ENCODE measurements around the gene SLCO3A1.

The SLCO3A1 gene

DNA sequence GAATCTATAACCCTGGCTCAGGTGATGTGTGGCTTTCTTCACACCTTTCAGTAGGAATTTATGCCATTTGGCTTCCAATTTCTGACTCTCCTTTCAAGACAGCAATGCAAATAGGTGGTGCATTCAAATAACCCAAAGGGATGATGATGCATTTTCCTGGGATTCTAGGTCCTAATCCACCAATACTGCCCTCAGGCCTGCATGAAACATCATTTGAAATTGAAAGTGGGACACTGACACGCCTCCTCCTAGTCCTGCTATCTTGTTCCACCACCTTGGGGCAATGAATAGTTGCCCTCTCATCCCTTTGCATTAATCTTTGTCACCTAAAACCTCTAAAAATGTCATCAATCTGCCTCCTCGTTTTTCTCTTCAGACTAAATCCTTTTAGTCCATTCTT, 341.7 kb downstream of the SLCO3A1 start:
- no peak overlapping the region for H3K4me3 ChIP-seq (ENCODE audit: low read depth, low read length)
- DNase-seq = no peak
- H3K9me3 ChIP-seq (ENCODE audit: insufficient read depth, low read depth, low read length) = no peaks in the 10 kb centered on the region
- H4K12ac ChIP-seq (ENCODE audit: low read depth, low read length) = no peak overlapping the region
- no peak overlapping the region for H3K9ac ChIP-seq (ENCODE audit: low read length)
- no peak overlapping the region for H2BK12ac ChIP-seq (ENCODE audit: low read length)
- no peak overlapping the region for H3K18ac ChIP-seq (ENCODE audit: low read length)
- H2BK5ac ChIP-seq (ENCODE audit: low read depth, low read length, poor library complexity) = no peak overlapping the region
- no peak overlapping the region for H2AK5ac ChIP-seq (ENCODE audit: low read length)
- H2BK120ac ChIP-seq (ENCODE audit: insufficient read depth, low read length, poor library complexity) = no peak overlapping the region
- no peaks in the 10 kb centered on the region for H3K4me1 ChIP-seq (ENCODE audit: control insufficient read depth in 1 of 2, insufficient read depth in 2 of 2, low read length in 2 of 2)
- H2AFZ ChIP-seq (ENCODE audit: insufficient read depth, low read length, poor library complexity) = no peak overlapping the region
- no peak overlapping the region for H4K91ac ChIP-seq (ENCODE audit: low read depth, low read length)
- H3K14ac ChIP-seq (ENCODE audit: low read length) = no peak overlapping the region
- no peak overlapping the region for H3K4ac ChIP-seq (ENCODE audit: low read depth, low read length)
- no peaks in the 10 kb centered on the region for H3K36me3 ChIP-seq (ENCODE audit: control insufficient read depth in 1 of 2, insufficient read depth in 2 of 2, low read length in 2 of 2)
- H4K8ac ChIP-seq (ENCODE audit: low read depth, low read length) = no peak overlapping the region
- WGBS (ENCODE audit: extremely low coverage, insufficient coverage, insufficient read length) = no CpG with 5 or more reads among the region's 2 CpGs
- H3K4me2 ChIP-seq (ENCODE audit: low read length) = no peak overlapping the region
- H3K23ac ChIP-seq (ENCODE audit: low read length) = no peak overlapping the region
- no peak overlapping the region for H3K27ac ChIP-seq (ENCODE audit: low read depth, low read length)
- no peaks in the 10 kb centered on the region for H3K27me3 ChIP-seq (ENCODE audit: insufficient read depth, low read length)
- no peaks in the 10 kb centered on the region for H3K79me1 ChIP-seq (ENCODE audit: low read length)
- H3K79me2 ChIP-seq (ENCODE audit: control insufficient read depth, insufficient read depth, low read length, poor library complexity) = no peaks in the 10 kb centered on the region

DNA sequence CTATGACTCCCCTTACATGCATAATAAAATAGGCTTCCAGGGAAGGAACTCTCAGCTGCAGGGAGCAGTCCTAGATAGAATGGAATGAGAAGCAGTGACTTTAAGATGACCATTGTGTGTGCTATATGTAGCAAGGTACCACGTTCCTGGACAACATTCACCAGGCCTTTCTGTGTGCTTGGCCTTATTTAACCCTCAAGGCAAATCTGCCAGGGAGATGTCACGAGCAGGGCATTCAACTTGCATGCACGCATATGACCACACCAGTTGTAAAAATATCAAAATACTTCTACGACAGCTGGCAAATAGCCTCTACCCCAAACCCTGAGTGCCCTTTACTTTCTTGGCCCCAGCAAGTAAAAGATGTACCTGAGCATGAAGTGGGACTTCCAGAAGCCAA, 342.8 kb downstream of the SLCO3A1 start:
- Histone ChIP-seq H4K12ac (ENCODE audit: low read depth, low read length) (no peak overlapping the region), H2BK120ac (ENCODE audit: insufficient read depth, low read length, poor library complexity) (no peak overlapping the region), H2BK5ac (ENCODE audit: low read depth, low read length, poor library complexity) (no peak overlapping the region), H2AK5ac (ENCODE audit: low read length) (no peak overlapping the region), H3K36me3 (ENCODE audit: control insufficient read depth in 1 of 2, insufficient read depth in 2 of 2, low read length in 2 of 2) (no peaks in the 10 kb centered on the region), H3K9ac (ENCODE audit: low read length) (no peak overlapping the region), H2AFZ (ENCODE audit: insufficient read depth, low read length, poor library complexity) (no peak overlapping the region), H3K79me2 (ENCODE audit: control insufficient read depth, insufficient read depth, low read length, poor library complexity) (no peaks in the 10 kb centered on the region), H3K27ac (ENCODE audit: low read depth, low read length) (no peak overlapping the region), H3K23ac (ENCODE audit: low read length) (no peak overlapping the region), H3K27me3 (ENCODE audit: insufficient read depth, low read length) (no peaks in the 10 kb centered on the region), H3K9me3 (ENCODE audit: insufficient read depth, low read depth, low read length) (no peaks in the 10 kb centered on the region), H3K4me2 (ENCODE audit: low read length) (no peak overlapping the region), H3K14ac (ENCODE audit: low read length) (no peak overlapping the region), H3K4me1 (ENCODE audit: control insufficient read depth in 1 of 2, insufficient read depth in 2 of 2, low read length in 2 of 2) (no peaks in the 10 kb centered on the region), H3K4me3 (ENCODE audit: low read depth, low read length) (no peak overlapping the region), H4K8ac (ENCODE audit: low read depth, low read length) (no peak overlapping the region), H4K91ac (ENCODE audit: low read depth, low read length) (no peak overlapping the region), H3K18ac (ENCODE audit: low read length) (no peak overlapping the region), H3K79me1 (ENCODE audit: low read length) (no peaks in the 10 kb centered on the region), H3K4ac (ENCODE audit: low read depth, low read length) (no peak overlapping the region), H2BK12ac (ENCODE audit: low read length) (no peak overlapping the region)
- WGBS (ENCODE audit: extremely low coverage, insufficient coverage, insufficient read length) = no CpG with 5 or more reads among the region's 4 CpGs
- DNase-seq = no peak

DNA sequence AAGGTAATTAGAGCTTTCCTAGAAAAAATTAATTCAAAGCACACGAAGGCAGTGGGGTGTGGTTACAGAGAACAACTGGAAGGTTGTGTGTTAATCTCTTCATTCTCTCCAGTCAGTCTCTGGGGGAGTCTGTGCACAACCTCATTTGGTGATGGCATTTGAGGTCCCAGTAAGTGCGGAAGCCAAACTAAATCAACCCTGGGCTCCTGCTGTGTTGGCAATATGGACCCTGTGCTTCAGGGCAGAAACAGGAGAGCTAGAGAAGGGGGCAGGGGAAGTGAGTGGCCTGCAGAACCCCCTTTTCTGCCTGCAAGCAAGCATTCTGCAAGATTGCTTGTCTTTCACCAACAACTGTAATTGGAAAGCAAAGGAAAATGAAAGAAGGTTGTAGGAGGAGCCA, 344.2 kb downstream of the SLCO3A1 start:
- WGBS (ENCODE audit: extremely low coverage, insufficient coverage, insufficient read length) = no CpG with 5 or more reads among the region's 2 CpGs

DNA sequence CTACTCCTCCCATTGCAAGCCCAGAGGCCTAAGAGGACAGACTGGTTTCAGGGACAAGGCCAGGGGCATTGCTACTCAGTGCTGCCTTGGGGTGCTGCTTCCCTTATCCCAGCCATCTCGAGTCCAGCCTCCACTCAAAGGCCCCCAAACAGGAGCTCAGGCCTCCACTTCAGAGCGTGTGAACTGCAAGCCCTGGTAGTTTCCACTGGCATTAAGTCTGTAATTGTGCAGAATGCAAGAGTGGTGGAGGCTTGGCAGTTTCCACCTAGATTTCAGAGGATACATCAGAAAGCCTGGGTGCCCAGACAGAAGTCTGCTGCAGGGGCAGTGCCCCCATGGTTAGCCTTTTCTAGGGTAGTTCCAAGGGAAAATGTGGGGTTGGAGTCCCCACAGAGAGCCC, 347.4 kb downstream of the SLCO3A1 start:
- Histone ChIP-seq H2AK5ac (ENCODE audit: low read length) (no peak overlapping the region), H4K8ac (ENCODE audit: low read depth, low read length) (no peak overlapping the region), H3K36me3 (ENCODE audit: control insufficient read depth in 1 of 2, insufficient read depth in 2 of 2, low read length in 2 of 2) (no peaks in the 10 kb centered on the region), H3K79me2 (ENCODE audit: control insufficient read depth, insufficient read depth, low read length, poor library complexity) (no peaks in the 10 kb centered on the region), H4K91ac (ENCODE audit: low read depth, low read length) (no peak overlapping the region), H2AFZ (ENCODE audit: insufficient read depth, low read length, poor library complexity) (no peak overlapping the region), H2BK120ac (ENCODE audit: insufficient read depth, low read length, poor library complexity) (no peak overlapping the region), H3K27ac (ENCODE audit: low read depth, low read length) (no peak overlapping the region), H3K4me1 (ENCODE audit: control insufficient read depth in 1 of 2, insufficient read depth in 2 of 2, low read length in 2 of 2) (no peaks in the 10 kb centered on the region), H2BK5ac (ENCODE audit: low read depth, low read length, poor library complexity) (no peak overlapping the region), H3K27me3 (ENCODE audit: insufficient read depth, low read length) (no peaks in the 10 kb centered on the region), H2BK12ac (ENCODE audit: low read length) (no peak overlapping the region), H3K23ac (ENCODE audit: low read length) (no peak overlapping the region), H3K4me3 (ENCODE audit: low read depth, low read length) (no peak overlapping the region), H3K9me3 (ENCODE audit: insufficient read depth, low read depth, low read length) (no peaks in the 10 kb centered on the region), H3K4ac (ENCODE audit: low read depth, low read length) (no peak overlapping the region), H3K79me1 (ENCODE audit: low read length) (no peaks in the 10 kb centered on the region), H4K12ac (ENCODE audit: low read depth, low read length) (no peak overlapping the region), H3K4me2 (ENCODE audit: low read length) (no peak overlapping the region), H3K14ac (ENCODE audit: low read length) (no peak overlapping the region), H3K9ac (ENCODE audit: low read length) (no peak overlapping the region), H3K18ac (ENCODE audit: low read length) (no peak overlapping the region)
- no peak for DNase-seq
- no CpG with 5 or more reads among the region's 2 CpGs for WGBS (ENCODE audit: extremely low coverage, insufficient coverage, insufficient read length)

More for the DNA sequence above, 344.2 kb downstream of the SLCO3A1 start:
- no peak for DNase-seq
- no peaks in the 10 kb centered on the region for H3K27me3 ChIP-seq (ENCODE audit: insufficient read depth, low read length)
- no peaks in the 10 kb centered on the region for H3K9me3 ChIP-seq (ENCODE audit: insufficient read depth, low read depth, low read length)
- no peaks in the 10 kb centered on the region for H3K4me1 ChIP-seq (ENCODE audit: control insufficient read depth in 1 of 2, insufficient read depth in 2 of 2, low read length in 2 of 2)
- no peak overlapping the region for H3K14ac ChIP-seq (ENCODE audit: low read length)
- H4K8ac ChIP-seq (ENCODE audit: low read depth, low read length) = no peak overlapping the region
- H3K79me2 ChIP-seq (ENCODE audit: control insufficient read depth, insufficient read depth, low read length, poor library complexity) = no peaks in the 10 kb centered on the region
- H4K12ac ChIP-seq (ENCODE audit: low read depth, low read length) = no peak overlapping the region
- H3K27ac ChIP-seq (ENCODE audit: low read depth, low read length) = no peak overlapping the region
- H2AK5ac ChIP-seq (ENCODE audit: low read length) = no peak overlapping the region
- no peak overlapping the region for H2BK120ac ChIP-seq (ENCODE audit: insufficient read depth, low read length, poor library complexity)
- no peak overlapping the region for H4K91ac ChIP-seq (ENCODE audit: low read depth, low read length)
- no peak overlapping the region for H3K23ac ChIP-seq (ENCODE audit: low read length)
- H2BK12ac ChIP-seq (ENCODE audit: low read length) = no peak overlapping the region
- no peak overlapping the region for H3K4me2 ChIP-seq (ENCODE audit: low read length)
- H3K79me1 ChIP-seq (ENCODE audit: low read length) = no peaks in the 10 kb centered on the region
- no peak overlapping the region for H2BK5ac ChIP-seq (ENCODE audit: low read depth, low read length, poor library complexity)
- H3K4me3 ChIP-seq (ENCODE audit: low read depth, low read length) = no peak overlapping the region
- H3K4ac ChIP-seq (ENCODE audit: low read depth, low read length) = no peak overlapping the region
- no peak overlapping the region for H3K9ac ChIP-seq (ENCODE audit: low read length)
- no peaks in the 10 kb centered on the region for H3K36me3 ChIP-seq (ENCODE audit: control insufficient read depth in 1 of 2, insufficient read depth in 2 of 2, low read length in 2 of 2)
- H2AFZ ChIP-seq (ENCODE audit: insufficient read depth, low read length, poor library complexity) = no peak overlapping the region
- no peak overlapping the region for H3K18ac ChIP-seq (ENCODE audit: low read length)
